ENCODE measurements around the gene SMIM43.

SMIM43 gene
- long read RNA-seq: 0 reads

DNA sequence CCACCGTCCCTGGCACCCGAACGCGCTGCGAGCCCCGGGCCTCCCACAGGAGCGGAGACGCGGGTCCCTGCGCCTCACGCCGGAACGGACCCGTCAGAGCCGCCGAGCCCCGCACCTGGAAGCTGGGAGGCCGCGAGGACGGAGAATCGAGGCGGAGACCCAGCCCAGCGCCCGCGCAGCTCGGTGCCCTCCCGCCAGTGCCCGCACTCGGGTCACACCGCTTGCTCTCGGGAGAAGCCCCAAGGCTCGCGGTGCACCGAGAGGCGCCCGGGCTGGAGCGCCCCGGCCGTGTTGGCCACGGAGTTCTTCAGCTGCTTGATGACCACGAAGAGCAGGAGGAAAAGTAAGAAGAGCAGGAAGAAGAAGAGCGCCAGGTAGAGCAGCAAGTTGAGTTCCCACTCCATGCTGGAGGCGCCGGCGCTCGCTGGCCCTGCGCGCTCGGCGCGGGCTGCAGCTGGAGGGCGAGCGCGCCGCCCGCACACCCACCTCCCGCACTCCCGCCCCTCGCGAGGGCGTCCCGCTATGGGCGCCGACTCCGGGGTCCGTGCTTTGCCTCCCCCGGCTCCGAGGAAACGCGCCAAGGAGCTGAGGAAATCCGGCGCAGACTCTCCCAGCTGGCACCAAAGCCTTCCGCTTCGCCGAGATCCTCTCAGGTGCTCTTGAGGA lies at the start of gene SMIM43:
Gene SMIM43 (minus strand): TSS at position 463 of the 666 bp plus-strand sequence. CDS start 59 bp downstream, at position 404.
- no peak within 1 kb of the TSS for H3K27ac ChIP-seq (replicated peaks)
- no peak for DNase-seq (ENCODE audit: low read depth in 1 of 2, low spot score in 1 of 2)
- TF ChIP-seq, protein P1, sequence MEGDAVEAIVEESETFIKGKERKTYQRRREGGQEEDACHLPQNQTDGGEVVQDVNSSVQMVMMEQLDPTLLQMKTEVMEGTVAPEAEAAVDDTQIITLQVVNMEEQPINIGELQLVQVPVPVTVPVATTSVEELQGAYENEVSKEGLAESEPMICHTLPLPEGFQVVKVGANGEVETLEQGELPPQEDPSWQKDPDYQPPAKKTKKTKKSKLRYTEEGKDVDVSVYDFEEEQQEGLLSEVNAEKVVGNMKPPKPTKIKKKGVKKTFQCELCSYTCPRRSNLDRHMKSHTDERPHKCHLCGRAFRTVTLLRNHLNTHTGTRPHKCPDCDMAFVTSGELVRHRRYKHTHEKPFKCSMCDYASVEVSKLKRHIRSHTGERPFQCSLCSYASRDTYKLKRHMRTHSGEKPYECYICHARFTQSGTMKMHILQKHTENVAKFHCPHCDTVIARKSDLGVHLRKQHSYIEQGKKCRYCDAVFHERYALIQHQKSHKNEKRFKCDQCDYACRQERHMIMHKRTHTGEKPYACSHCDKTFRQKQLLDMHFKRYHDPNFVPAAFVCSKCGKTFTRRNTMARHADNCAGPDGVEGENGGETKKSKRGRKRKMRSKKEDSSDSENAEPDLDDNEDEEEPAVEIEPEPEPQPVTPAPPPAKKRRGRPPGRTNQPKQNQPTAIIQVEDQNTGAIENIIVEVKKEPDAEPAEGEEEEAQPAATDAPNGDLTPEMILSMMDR (IDR thresholded peaks at IDR 0.05; ENCODE audit: insufficient read depth, low read length): no peak
- TF ChIP-seq, protein P2, sequence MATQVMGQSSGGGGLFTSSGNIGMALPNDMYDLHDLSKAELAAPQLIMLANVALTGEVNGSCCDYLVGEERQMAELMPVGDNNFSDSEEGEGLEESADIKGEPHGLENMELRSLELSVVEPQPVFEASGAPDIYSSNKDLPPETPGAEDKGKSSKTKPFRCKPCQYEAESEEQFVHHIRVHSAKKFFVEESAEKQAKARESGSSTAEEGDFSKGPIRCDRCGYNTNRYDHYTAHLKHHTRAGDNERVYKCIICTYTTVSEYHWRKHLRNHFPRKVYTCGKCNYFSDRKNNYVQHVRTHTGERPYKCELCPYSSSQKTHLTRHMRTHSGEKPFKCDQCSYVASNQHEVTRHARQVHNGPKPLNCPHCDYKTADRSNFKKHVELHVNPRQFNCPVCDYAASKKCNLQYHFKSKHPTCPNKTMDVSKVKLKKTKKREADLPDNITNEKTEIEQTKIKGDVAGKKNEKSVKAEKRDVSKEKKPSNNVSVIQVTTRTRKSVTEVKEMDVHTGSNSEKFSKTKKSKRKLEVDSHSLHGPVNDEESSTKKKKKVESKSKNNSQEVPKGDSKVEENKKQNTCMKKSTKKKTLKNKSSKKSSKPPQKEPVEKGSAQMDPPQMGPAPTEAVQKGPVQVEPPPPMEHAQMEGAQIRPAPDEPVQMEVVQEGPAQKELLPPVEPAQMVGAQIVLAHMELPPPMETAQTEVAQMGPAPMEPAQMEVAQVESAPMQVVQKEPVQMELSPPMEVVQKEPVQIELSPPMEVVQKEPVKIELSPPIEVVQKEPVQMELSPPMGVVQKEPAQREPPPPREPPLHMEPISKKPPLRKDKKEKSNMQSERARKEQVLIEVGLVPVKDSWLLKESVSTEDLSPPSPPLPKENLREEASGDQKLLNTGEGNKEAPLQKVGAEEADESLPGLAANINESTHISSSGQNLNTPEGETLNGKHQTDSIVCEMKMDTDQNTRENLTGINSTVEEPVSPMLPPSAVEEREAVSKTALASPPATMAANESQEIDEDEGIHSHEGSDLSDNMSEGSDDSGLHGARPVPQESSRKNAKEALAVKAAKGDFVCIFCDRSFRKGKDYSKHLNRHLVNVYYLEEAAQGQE (IDR thresholded peaks at IDR 0.05; ENCODE audit: insufficient replicate concordance, low read depth): no peak
- TF ChIP-seq GABPA (IDR thresholded peaks at IDR 0.05; ENCODE audit: low read depth): no peak
- no peak for TF ChIP-seq POLR2AphosphoS5 (IDR thresholded peaks at IDR 0.05; ENCODE audit: low read depth)
- TF ChIP-seq SPI1 (IDR thresholded peaks at IDR 0.05; ENCODE audit: borderline replicate concordance, low read depth): no peak

DNA sequence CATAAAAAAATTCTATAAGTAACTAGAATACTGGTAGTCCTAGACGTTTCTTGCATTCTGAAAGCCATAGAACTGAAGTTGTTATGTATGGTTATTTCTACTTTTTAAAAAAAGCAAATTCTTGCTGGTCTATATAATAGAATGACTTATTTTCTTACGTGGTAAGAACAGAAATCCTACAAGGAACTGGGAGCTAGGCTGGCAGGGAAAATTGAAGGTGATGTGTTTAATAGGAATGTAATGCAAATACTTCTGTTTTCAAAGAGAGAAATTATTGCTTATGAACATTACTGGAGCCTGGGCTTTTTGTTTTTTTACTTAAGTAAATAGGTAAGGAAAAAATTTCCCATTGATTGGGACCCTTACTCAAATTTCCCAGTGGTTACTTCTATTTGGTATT lies 49.8 kb upstream of the SMIM43 start:
- Histone ChIP-seq H3K27me3 (ENCODE audit: insufficient read depth, poor library complexity, severe bottlenecking) (no peaks in the 10 kb centered on the region), H3K4me3 (replicated peaks; ENCODE audit: insufficient read depth, low read length) (no peak overlapping the region), H3K27ac (replicated peaks) (no peak overlapping the region)
- no peak for TF ChIP-seq GABPA (IDR thresholded peaks at IDR 0.05; ENCODE audit: low read depth)
- TF ChIP-seq POLR2AphosphoS5 (IDR thresholded peaks at IDR 0.05; ENCODE audit: low read depth): no peak
- TF ChIP-seq SPI1 (IDR thresholded peaks at IDR 0.05; ENCODE audit: borderline replicate concordance, low read depth): no peak
- TF ChIP-seq, protein P2 (IDR thresholded peaks at IDR 0.05; ENCODE audit: insufficient replicate concordance, low read depth): no peak
- TF ChIP-seq, protein P1 (IDR thresholded peaks at IDR 0.05; ENCODE audit: insufficient read depth, low read length): no peak
- no peak for DNase-seq (ENCODE audit: low read depth in 1 of 2, low spot score in 1 of 2)

More for the DNA sequence above, at the start of gene SMIM43:
- peak within 1 kb of the TSS; percentile 9; the same call in 1 of the 2 replicates for H3K4me3 ChIP-seq (replicated peaks; ENCODE audit: insufficient read depth, low read length)
- peaks cover 24% of the 10 kb centered on the region for H3K27me3 ChIP-seq (ENCODE audit: insufficient read depth, poor library complexity, severe bottlenecking)

DNA sequence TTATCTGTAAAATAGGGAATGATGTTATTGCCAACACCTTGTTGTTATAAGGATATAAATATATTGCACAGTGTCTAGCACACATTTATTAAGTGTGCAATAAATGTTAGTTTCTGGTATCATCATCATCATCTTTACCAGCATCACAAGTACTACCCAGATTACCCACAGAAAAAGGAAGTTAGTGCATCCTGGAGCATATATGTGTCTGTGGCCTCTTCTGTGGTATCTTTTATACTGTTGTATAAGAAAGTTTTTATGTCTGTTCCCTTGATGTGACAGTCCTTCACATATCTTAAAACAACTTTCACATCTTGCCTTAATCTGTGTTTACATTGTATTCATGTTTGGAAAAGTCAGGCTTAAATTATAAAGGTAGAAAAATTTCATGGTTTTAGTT lies 46.2 kb upstream of the SMIM43 start:
- Histone ChIP-seq H3K27me3 (ENCODE audit: insufficient read depth, poor library complexity, severe bottlenecking) (no peaks in the 10 kb centered on the region), H3K4me3 (replicated peaks; ENCODE audit: insufficient read depth, low read length) (no peak overlapping the region), H3K27ac (replicated peaks) (no peak overlapping the region)
- TF ChIP-seq POLR2AphosphoS5 (IDR thresholded peaks at IDR 0.05; ENCODE audit: low read depth) (no peak), SPI1 (IDR thresholded peaks at IDR 0.05; ENCODE audit: borderline replicate concordance, low read depth) (no peak), GABPA (IDR thresholded peaks at IDR 0.05; ENCODE audit: low read depth) (no peak)
- TF ChIP-seq, protein P1 (IDR thresholded peaks at IDR 0.05; ENCODE audit: insufficient read depth, low read length): no peak
- TF ChIP-seq, protein P2 (IDR thresholded peaks at IDR 0.05; ENCODE audit: insufficient replicate concordance, low read depth): no peak
- no peak for DNase-seq (ENCODE audit: low read depth in 1 of 2, low spot score in 1 of 2)

Measured in HL-60 (cell line).